ENCODE measurements around the gene IFITM10. TPM values are rescaled to one million over a fixed set of nuclear protein-coding genes. Genes with fewer than 3 reads are reported as not detected.

The IFITM10 gene
- total and polyA plus RNA-seq, 9 of the 15 experiments (the other 6 are each of a cell fraction or from before 2014, with no cell fraction given): 0.08 to 0.13 (median 0.09) TPM; not detected in 6

DNA sequence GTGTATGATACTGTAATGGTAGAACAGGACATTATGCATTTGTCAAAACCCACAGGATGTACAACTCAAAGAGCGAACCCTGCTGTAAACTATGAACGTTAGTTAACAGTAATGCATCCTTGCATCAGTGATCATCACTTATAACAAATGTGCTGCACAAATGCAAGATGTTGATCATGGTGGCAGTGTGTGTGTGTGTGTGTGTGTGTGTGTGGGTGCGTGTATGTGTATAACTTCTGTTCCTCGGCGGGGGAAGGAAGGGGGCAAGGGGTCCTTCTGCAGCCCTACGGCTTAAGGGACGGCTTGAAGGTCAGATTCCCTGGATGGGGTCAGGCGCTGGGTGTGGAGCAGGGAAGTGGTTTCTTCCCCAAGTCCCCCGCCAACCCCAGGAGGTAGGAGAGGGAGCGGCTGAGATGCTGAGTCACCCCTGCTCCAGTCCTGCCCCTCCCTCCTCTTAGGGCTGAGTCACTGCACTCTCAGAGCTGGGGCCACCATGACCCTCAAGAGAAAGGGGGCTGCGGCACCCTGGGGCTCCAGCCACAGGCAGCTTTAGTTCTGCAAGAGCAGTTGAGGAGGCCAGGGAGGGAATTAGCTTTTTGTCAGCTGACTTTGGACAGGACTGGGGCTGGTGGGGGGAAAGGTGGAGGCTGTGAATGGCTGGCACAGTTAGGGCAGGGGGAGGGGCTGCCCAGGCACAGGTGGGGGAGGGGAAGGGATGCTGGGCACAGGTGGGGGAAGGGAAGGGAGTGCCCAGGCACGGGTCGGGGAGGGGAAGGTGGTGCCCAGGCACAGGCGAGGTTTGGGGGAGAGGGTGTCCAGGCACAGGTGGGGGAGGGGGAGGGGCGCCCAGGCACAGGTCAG is 22.1 kb upstream of the IFITM10 start (continued):
- TF ChIP-seq, protein P1, sequence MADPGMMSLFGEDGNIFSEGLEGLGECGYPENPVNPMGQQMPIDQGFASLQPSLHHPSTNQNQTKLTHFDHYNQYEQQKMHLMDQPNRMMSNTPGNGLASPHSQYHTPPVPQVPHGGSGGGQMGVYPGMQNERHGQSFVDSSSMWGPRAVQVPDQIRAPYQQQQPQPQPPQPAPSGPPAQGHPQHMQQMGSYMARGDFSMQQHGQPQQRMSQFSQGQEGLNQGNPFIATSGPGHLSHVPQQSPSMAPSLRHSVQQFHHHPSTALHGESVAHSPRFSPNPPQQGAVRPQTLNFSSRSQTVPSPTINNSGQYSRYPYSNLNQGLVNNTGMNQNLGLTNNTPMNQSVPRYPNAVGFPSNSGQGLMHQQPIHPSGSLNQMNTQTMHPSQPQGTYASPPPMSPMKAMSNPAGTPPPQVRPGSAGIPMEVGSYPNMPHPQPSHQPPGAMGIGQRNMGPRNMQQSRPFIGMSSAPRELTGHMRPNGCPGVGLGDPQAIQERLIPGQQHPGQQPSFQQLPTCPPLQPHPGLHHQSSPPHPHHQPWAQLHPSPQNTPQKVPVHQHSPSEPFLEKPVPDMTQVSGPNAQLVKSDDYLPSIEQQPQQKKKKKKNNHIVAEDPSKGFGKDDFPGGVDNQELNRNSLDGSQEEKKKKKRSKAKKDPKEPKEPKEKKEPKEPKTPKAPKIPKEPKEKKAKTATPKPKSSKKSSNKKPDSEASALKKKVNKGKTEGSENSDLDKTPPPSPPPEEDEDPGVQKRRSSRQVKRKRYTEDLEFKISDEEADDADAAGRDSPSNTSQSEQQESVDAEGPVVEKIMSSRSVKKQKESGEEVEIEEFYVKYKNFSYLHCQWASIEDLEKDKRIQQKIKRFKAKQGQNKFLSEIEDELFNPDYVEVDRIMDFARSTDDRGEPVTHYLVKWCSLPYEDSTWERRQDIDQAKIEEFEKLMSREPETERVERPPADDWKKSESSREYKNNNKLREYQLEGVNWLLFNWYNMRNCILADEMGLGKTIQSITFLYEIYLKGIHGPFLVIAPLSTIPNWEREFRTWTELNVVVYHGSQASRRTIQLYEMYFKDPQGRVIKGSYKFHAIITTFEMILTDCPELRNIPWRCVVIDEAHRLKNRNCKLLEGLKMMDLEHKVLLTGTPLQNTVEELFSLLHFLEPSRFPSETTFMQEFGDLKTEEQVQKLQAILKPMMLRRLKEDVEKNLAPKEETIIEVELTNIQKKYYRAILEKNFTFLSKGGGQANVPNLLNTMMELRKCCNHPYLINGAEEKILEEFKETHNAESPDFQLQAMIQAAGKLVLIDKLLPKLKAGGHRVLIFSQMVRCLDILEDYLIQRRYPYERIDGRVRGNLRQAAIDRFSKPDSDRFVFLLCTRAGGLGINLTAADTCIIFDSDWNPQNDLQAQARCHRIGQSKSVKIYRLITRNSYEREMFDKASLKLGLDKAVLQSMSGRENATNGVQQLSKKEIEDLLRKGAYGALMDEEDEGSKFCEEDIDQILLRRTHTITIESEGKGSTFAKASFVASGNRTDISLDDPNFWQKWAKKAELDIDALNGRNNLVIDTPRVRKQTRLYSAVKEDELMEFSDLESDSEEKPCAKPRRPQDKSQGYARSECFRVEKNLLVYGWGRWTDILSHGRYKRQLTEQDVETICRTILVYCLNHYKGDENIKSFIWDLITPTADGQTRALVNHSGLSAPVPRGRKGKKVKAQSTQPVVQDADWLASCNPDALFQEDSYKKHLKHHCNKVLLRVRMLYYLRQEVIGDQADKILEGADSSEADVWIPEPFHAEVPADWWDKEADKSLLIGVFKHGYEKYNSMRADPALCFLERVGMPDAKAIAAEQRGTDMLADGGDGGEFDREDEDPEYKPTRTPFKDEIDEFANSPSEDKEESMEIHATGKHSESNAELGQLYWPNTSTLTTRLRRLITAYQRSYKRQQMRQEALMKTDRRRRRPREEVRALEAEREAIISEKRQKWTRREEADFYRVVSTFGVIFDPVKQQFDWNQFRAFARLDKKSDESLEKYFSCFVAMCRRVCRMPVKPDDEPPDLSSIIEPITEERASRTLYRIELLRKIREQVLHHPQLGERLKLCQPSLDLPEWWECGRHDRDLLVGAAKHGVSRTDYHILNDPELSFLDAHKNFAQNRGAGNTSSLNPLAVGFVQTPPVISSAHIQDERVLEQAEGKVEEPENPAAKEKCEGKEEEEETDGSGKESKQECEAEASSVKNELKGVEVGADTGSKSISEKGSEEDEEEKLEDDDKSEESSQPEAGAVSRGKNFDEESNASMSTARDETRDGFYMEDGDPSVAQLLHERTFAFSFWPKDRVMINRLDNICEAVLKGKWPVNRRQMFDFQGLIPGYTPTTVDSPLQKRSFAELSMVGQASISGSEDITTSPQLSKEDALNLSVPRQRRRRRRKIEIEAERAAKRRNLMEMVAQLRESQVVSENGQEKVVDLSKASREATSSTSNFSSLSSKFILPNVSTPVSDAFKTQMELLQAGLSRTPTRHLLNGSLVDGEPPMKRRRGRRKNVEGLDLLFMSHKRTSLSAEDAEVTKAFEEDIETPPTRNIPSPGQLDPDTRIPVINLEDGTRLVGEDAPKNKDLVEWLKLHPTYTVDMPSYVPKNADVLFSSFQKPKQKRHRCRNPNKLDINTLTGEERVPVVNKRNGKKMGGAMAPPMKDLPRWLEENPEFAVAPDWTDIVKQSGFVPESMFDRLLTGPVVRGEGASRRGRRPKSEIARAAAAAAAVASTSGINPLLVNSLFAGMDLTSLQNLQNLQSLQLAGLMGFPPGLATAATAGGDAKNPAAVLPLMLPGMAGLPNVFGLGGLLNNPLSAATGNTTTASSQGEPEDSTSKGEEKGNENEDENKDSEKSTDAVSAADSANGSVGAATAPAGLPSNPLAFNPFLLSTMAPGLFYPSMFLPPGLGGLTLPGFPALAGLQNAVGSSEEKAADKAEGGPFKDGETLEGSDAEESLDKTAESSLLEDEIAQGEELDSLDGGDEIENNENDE (IDR thresholded peaks at IDR 0.05; ENCODE audit: low read depth, low read length): no peak
- TF ChIP-seq MEF2D (tag; conservative IDR thresholded peaks at IDR 0.05; ENCODE audit: low read depth): no peak; the same call in 1 of the 2 replicates
- TF ChIP-seq, protein P2, sequence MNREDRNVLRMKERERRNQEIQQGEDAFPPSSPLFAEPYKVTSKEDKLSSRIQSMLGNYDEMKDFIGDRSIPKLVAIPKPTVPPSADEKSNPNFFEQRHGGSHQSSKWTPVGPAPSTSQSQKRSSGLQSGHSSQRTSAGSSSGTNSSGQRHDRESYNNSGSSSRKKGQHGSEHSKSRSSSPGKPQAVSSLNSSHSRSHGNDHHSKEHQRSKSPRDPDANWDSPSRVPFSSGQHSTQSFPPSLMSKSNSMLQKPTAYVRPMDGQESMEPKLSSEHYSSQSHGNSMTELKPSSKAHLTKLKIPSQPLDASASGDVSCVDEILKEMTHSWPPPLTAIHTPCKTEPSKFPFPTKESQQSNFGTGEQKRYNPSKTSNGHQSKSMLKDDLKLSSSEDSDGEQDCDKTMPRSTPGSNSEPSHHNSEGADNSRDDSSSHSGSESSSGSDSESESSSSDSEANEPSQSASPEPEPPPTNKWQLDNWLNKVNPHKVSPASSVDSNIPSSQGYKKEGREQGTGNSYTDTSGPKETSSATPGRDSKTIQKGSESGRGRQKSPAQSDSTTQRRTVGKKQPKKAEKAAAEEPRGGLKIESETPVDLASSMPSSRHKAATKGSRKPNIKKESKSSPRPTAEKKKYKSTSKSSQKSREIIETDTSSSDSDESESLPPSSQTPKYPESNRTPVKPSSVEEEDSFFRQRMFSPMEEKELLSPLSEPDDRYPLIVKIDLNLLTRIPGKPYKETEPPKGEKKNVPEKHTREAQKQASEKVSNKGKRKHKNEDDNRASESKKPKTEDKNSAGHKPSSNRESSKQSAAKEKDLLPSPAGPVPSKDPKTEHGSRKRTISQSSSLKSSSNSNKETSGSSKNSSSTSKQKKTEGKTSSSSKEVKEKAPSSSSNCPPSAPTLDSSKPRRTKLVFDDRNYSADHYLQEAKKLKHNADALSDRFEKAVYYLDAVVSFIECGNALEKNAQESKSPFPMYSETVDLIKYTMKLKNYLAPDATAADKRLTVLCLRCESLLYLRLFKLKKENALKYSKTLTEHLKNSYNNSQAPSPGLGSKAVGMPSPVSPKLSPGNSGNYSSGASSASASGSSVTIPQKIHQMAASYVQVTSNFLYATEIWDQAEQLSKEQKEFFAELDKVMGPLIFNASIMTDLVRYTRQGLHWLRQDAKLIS (CRISPR knock-in tag; IDR thresholded peaks at IDR 0.05): no peak
- TF ChIP-seq MAFK (IDR thresholded peaks at IDR 0.05; ENCODE audit: low read length): peak; percentile 94
- no peak for TF ChIP-seq SREBF2 (CRISPR knock-in tag; IDR thresholded peaks at IDR 0.05)
- TF ChIP-seq, protein P3, sequence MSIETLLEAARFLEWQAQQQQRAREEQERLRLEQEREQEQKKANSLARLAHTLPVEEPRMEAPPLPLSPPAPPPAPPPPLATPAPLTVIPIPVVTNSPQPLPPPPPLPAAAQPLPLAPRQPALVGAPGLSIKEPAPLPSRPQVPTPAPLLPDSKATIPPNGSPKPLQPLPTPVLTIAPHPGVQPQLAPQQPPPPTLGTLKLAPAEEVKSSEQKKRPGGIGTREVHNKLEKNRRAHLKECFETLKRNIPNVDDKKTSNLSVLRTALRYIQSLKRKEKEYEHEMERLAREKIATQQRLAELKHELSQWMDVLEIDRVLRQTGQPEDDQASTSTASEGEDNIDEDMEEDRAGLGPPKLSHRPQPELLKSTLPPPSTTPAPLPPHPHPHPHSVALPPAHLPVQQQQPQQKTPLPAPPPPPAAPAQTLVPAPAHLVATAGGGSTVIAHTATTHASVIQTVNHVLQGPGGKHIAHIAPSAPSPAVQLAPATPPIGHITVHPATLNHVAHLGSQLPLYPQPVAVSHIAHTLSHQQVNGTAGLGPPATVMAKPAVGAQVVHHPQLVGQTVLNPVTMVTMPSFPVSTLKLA (conservative IDR thresholded peaks at IDR 0.05): peak in 1 of 2 experiments; percentile 59; a peak in 3 of 4 replicates
- no peak for TF ChIP-seq CREM (IDR thresholded peaks at IDR 0.05; ENCODE audit: low read depth)

All from K562 (cell line).